WTC11 (cell line): ENCODE results near the gene USP10. TPM values are rescaled to one million over a fixed set of nuclear protein-coding genes. Genes with fewer than 3 reads are reported as not detected.

Source experiments
- ATAC-seq: fragments of 200-7000 bp; cut with Tn5 transposase; 2 replicates; pipeline ENCODE4 v1.10.0; 2021; ENCODE audit warnings: mild to moderate bottlenecking, moderate library complexity
- CTCF ChIA-PET: fragments of 300-600 bp; sonication (Branson Sonifier 250); formaldehyde crosslinking; loops from one replicate; lab custom pipeline; 2021; ENCODE audit warnings: antibody characterized with exemption; lab: Charles Lee
- POLR2A ChIA-PET: fragments of 350-600 bp; sonication (Branson Sonifier 250); formaldehyde crosslinking; loops from one replicate; lab custom pipeline; 2021; ENCODE audit warnings: antibody characterized with exemption; lab: Charles Lee
- DNase-seq: peaks from one replicate; pipeline ENCODE4 v3.0.0; 2021; ENCODE audit warnings: low spot score
- H3K27ac Mint-ChIP-seq: 2 replicates; pipeline ENCODE4 v1.8.0; 2021; ENCODE audit warnings: mixed read lengths
- H3K27me3 Mint-ChIP-seq: 2 replicates; pipeline ENCODE4 v1.8.0; 2021; ENCODE audit warnings: low read depth, mild to moderate bottlenecking, moderate library complexity, mixed read lengths
- H3K36me3 Mint-ChIP-seq: 2 replicates; pipeline ENCODE4 v1.8.0; 2021; ENCODE audit warnings: mixed read lengths
- H3K4me1 Mint-ChIP-seq: 2 replicates; pipeline ENCODE4 v1.8.0; 2022; ENCODE audit warnings: mixed read lengths
- H3K4me3 Mint-ChIP-seq: 2 replicates; pipeline ENCODE4 v1.8.0; 2021; ENCODE audit warnings: mild to moderate bottlenecking, moderate library complexity, mixed read lengths
- H3K9me3 Mint-ChIP-seq: 2 replicates; pipeline ENCODE4 v1.8.0; 2021; ENCODE audit warnings: mixed read lengths
- ELF4 ChIP-seq: sonication (generic); formaldehyde crosslinking; IDR thresholded peaks from 2 replicates; pipeline ENCODE4 v1.8.1; 2022; ENCODE audit warnings: low read depth, mild to moderate bottlenecking, moderate library complexity, missing genetic modification reagents
- NFATC4 ChIP-seq: fragments of 250-450 bp; sonication (Bioruptor Pico); IDR thresholded peaks from 2 replicates; pipeline ENCODE4 v1.9.0; 2021; ENCODE audit warnings: mild to moderate bottlenecking
- NFYB ChIP-seq: sonication (generic); formaldehyde crosslinking; conservative IDR thresholded peaks from 2 replicates; pipeline ENCODE4 v1.8.0; 2022; ENCODE audit warnings: low read depth, missing genetic modification reagents
- RELA ChIP-seq: sonication (generic); formaldehyde crosslinking; IDR thresholded peaks from 2 replicates; pipeline ENCODE4 v1.8.1; 2022; ENCODE audit warnings: missing genetic modification reagents, mild to moderate bottlenecking, borderline replicate concordance
- SMAD4 ChIP-seq: sonication (generic); formaldehyde crosslinking; IDR thresholded peaks from 2 replicates; pipeline ENCODE4 v1.8.0; 2022; ENCODE audit warnings: mild to moderate bottlenecking, missing genetic modification reagents
- ZNF232 ChIP-seq: sonication (generic); formaldehyde crosslinking; IDR thresholded peaks from 2 replicates; pipeline ENCODE4 v1.8.0; 2022; ENCODE audit warnings: mild to moderate bottlenecking, missing genetic modification reagents
- ZNF416 ChIP-seq: fragments of 250-450 bp; sonication (Bioruptor Pico); IDR thresholded peaks from 2 replicates; pipeline ENCODE4 v1.9.0; 2021; ENCODE audit warnings: mild to moderate bottlenecking, inconsistent platforms
- ZNF423 ChIP-seq: fragments of 250-450 bp; sonication (Bioruptor Pico); IDR thresholded peaks from 2 replicates; pipeline ENCODE4 v2.1.2; 2022; ENCODE audit warnings: mild to moderate bottlenecking, moderate library complexity
- total RNA-seq: library from RNA; stranded (reverse); gene quantifications from 3 replicates; pipeline ENCODE4 v1.2.3, GENCODE V29; 2021
- TF ChIP-seq, protein P1 (sequence below): sonication (generic); formaldehyde crosslinking; IDR thresholded peaks from 2 replicates; pipeline ENCODE4 v1.8.0; 2023; ENCODE audit warnings: missing genetic modification reagents, mild to moderate bottlenecking, borderline replicate concordance
- TF ChIP-seq, protein P2 (sequence below): sonication (generic); formaldehyde crosslinking; IDR thresholded peaks from 2 replicates; pipeline ENCODE4 v1.8.0; 2022; ENCODE audit warnings: mild to moderate bottlenecking, missing genetic modification reagents
- TF ChIP-seq, protein P3 (sequence below): sonication (generic); formaldehyde crosslinking; conservative IDR thresholded peaks from 2 replicates; pipeline ENCODE4 v1.8.1; 2023; ENCODE audit warnings: mild to moderate bottlenecking, low read depth, missing genetic modification reagents, moderate library complexity
- TF ChIP-seq, protein P4 (sequence below): sonication (generic); formaldehyde crosslinking; IDR thresholded peaks from 2 replicates; pipeline ENCODE4 v1.8.1; 2023; ENCODE audit warnings: mild to moderate bottlenecking, missing genetic modification reagents, moderate library complexity
- TF ChIP-seq, protein P5 (sequence below): fragments of 200-600 bp; IDR thresholded peaks from 2 replicates; pipeline ENCODE4 v1.8.0; 2022; ENCODE audit warnings: antibody characterized with exemption
- TF ChIP-seq, protein P6 (sequence below): sonication (generic); formaldehyde crosslinking; IDR thresholded peaks from 2 replicates; pipeline ENCODE4 v1.8.1; 2022; ENCODE audit warnings: mild to moderate bottlenecking, missing genetic modification reagents, moderate library complexity, borderline replicate concordance

Gene USP10
- total RNA-seq, 1 experiment from 2014 or later, result 138 TPM

DNA sequence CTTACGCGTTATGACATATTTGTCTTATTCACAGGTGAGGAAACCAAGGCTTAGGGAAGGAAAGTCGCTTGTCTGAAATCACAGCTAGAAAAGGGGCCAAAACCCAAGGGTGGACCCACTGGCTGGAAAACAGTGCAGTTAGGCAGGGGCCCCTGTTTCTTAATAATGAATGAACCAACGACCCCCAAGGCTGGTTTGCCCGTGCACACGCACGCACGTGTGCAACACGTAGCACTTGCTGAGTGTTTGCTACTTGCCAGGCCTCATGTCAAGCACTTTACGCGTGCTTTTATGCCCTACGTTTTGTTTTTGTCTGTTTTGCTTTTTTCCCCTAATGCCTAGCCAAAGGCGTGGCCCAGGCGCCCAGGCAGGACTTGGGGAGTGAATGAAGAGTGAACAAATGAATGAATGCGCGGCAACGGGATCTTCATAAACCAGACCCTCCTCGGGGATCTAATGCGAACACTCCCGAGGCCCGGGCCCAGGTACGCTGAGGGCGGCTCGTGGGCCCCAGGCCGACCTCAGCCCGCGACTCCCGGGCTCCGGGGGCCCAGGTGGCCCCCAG, 571 bp upstream of the USP10 start:
- TF ChIP-seq ZNF232 (CRISPR knock-in tag) (0 out of 2 replicates have a peak, but pooled peaks have one; percentile 34), NFYB (no peak), ELF4 (CRISPR knock-in tag) (no peak)
- TF ChIP-seq, protein P1, sequence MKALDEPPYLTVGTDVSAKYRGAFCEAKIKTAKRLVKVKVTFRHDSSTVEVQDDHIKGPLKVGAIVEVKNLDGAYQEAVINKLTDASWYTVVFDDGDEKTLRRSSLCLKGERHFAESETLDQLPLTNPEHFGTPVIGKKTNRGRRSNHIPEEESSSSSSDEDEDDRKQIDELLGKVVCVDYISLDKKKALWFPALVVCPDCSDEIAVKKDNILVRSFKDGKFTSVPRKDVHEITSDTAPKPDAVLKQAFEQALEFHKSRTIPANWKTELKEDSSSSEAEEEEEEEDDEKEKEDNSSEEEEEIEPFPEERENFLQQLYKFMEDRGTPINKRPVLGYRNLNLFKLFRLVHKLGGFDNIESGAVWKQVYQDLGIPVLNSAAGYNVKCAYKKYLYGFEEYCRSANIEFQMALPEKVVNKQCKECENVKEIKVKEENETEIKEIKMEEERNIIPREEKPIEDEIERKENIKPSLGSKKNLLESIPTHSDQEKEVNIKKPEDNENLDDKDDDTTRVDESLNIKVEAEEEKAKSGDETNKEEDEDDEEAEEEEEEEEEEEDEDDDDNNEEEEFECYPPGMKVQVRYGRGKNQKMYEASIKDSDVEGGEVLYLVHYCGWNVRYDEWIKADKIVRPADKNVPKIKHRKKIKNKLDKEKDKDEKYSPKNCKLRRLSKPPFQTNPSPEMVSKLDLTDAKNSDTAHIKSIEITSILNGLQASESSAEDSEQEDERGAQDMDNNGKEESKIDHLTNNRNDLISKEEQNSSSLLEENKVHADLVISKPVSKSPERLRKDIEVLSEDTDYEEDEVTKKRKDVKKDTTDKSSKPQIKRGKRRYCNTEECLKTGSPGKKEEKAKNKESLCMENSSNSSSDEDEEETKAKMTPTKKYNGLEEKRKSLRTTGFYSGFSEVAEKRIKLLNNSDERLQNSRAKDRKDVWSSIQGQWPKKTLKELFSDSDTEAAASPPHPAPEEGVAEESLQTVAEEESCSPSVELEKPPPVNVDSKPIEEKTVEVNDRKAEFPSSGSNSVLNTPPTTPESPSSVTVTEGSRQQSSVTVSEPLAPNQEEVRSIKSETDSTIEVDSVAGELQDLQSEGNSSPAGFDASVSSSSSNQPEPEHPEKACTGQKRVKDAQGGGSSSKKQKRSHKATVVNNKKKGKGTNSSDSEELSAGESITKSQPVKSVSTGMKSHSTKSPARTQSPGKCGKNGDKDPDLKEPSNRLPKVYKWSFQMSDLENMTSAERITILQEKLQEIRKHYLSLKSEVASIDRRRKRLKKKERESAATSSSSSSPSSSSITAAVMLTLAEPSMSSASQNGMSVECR, result no peak
- TF ChIP-seq, protein P2, sequence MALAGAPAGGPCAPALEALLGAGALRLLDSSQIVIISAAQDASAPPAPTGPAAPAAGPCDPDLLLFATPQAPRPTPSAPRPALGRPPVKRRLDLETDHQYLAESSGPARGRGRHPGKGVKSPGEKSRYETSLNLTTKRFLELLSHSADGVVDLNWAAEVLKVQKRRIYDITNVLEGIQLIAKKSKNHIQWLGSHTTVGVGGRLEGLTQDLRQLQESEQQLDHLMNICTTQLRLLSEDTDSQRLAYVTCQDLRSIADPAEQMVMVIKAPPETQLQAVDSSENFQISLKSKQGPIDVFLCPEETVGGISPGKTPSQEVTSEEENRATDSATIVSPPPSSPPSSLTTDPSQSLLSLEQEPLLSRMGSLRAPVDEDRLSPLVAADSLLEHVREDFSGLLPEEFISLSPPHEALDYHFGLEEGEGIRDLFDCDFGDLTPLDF (CRISPR knock-in tag), result 0 out of 2 replicates have a peak, but pooled peaks have one; percentile 31
- TF ChIP-seq, protein P3, sequence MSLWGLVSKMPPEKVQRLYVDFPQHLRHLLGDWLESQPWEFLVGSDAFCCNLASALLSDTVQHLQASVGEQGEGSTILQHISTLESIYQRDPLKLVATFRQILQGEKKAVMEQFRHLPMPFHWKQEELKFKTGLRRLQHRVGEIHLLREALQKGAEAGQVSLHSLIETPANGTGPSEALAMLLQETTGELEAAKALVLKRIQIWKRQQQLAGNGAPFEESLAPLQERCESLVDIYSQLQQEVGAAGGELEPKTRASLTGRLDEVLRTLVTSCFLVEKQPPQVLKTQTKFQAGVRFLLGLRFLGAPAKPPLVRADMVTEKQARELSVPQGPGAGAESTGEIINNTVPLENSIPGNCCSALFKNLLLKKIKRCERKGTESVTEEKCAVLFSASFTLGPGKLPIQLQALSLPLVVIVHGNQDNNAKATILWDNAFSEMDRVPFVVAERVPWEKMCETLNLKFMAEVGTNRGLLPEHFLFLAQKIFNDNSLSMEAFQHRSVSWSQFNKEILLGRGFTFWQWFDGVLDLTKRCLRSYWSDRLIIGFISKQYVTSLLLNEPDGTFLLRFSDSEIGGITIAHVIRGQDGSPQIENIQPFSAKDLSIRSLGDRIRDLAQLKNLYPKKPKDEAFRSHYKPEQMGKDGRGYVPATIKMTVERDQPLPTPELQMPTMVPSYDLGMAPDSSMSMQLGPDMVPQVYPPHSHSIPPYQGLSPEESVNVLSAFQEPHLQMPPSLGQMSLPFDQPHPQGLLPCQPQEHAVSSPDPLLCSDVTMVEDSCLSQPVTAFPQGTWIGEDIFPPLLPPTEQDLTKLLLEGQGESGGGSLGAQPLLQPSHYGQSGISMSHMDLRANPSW (CRISPR knock-in tag), result no peak
- Mint-ChIP-seq H3K27me3 (no peaks in the 10 kb centered on the region), H3K9me3 (peaks cover 6% of the 10 kb centered on the region), H3K36me3 (no peaks in the 10 kb centered on the region), H3K27ac (peak overlapping the region; percentile 94), H3K4me1 (peaks cover 35% of the 10 kb centered on the region), H3K4me3 (peak overlapping the region; percentile 85)
- ChIA-PET POLR2A (no interaction called here), CTCF (interaction anchor here (0.7 to 1.5 kb wide), 2 partner anchors 27 to 47 kb away, joined by 3 to 4 read pairs; no protein-coding TSS in a partner anchor)
- no peak for ATAC-seq
- DNase-seq, result no peak

DNA sequence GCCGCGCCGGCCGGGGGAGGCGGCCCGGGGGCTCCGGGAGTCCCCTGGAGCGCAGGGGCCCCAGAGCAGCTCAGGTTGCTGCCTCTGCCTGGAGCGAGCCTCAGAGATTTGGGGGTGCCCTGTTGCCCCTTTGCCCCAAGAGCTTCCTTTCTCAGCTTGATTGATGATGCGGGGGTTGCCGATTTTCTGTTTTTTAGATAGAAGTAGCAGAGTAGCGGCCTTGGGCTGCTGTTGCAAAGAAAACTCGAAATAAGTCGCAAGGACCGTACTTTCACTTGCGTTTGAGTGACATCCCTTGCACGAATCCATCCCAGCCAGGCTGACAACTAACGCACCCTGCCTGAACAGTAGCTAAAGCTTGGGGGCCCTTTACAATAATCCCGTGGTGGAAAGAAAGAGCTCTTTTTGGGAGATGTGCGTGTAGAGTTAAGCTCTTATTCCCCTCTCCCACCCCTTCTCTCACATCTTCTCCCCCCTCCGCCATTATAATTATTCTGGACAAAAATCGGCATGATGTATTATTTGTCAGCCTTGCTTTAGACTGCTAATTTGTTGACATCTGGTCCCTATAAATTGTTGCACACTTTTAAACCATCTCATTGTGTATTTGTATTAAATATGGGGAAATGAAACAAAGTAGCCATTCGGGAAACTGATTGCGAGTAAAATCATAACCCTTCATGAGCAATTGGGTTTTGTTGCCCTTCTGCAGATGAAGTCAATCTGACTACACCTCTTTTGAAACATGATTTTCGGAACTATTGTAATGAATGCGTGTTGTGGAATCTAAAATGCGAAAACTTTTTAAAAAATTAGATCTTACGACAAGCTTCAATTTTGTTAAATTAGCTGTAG, 873 bp downstream of the USP10 start:
- H3K27me3 Mint-ChIP-seq, result no peaks in the 10 kb centered on the region
- CTCF ChIA-PET, result interaction anchor here (1.0 to 2.9 kb wide), 3 partner anchors 25 to 39 kb away, joined by 3 to 16 read pairs (median 10); no protein-coding TSS in a partner anchor
- H3K36me3 Mint-ChIP-seq, result no peaks in the 10 kb centered on the region
- H3K4me1 Mint-ChIP-seq, result peaks cover 46% of the 10 kb centered on the region
- POLR2A ChIA-PET, result interaction anchor here (1.3 to 1.4 kb wide), 2 partner anchors 26 to 28 kb away, joined by 3 to 5 read pairs; no protein-coding TSS in a partner anchor
- H3K9me3 Mint-ChIP-seq, result peaks cover 5% of the 10 kb centered on the region
- DNase-seq (no peak), ATAC-seq (no peak)
- peak overlapping the region; percentile 97 for H3K27ac Mint-ChIP-seq
- peak; percentile 3; the same call in 1 of the 2 replicates for TF ChIP-seq RELA (CRISPR knock-in tag)
- TF ChIP-seq, protein P4, sequence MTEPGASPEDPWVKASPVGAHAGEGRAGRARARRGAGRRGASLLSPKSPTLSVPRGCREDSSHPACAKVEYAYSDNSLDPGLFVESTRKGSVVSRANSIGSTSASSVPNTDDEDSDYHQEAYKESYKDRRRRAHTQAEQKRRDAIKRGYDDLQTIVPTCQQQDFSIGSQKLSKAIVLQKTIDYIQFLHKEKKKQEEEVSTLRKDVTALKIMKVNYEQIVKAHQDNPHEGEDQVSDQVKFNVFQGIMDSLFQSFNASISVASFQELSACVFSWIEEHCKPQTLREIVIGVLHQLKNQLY (CRISPR knock-in tag), result no peak
- peak; percentile 91; the same call in 1 of the 2 replicates for TF ChIP-seq ZNF423
- peak overlapping the region; percentile 97 for H3K4me3 Mint-ChIP-seq

DNA sequence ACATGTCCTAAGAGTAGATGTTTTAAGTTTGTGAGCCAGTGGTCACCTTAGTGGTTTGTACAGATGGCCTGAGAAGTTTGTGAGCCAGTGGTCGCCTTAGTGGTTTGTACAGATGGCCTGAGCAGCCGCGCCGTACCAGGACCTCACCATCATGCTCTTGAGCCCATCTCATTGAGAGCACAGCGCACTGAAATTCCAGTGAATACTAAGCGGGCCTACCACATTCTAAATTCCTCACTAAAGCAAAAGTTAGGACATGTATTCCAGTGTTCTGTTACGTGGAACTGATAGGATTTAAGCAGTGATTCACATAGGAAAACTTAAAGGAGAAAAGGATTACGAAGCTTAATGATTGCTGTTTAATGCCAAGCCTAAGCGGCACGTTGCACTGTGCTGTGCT, 3.9 kb downstream of the USP10 start:
- peak overlapping the region; percentile 88 for H3K27ac Mint-ChIP-seq
- H3K9me3 Mint-ChIP-seq, result no peaks in the 10 kb centered on the region
- CTCF ChIA-PET, result interaction anchor here (0.7 to 1.2 kb wide), 6 partner anchors 8 to 325 kb away, joined by 3 to 7 read pairs (median 4); no protein-coding TSS in a partner anchor
- H3K4me1 Mint-ChIP-seq, result peaks cover 62% of the 10 kb centered on the region
- POLR2A ChIA-PET, result no interaction called here
- no peak overlapping the region for H3K4me3 Mint-ChIP-seq
- TF ChIP-seq NFATC4 (CRISPR knock-in tag) (no peak), ZNF416 (CRISPR knock-in tag) (no peak), SMAD4 (CRISPR knock-in tag) (no peak)
- TF ChIP-seq, protein P5, sequence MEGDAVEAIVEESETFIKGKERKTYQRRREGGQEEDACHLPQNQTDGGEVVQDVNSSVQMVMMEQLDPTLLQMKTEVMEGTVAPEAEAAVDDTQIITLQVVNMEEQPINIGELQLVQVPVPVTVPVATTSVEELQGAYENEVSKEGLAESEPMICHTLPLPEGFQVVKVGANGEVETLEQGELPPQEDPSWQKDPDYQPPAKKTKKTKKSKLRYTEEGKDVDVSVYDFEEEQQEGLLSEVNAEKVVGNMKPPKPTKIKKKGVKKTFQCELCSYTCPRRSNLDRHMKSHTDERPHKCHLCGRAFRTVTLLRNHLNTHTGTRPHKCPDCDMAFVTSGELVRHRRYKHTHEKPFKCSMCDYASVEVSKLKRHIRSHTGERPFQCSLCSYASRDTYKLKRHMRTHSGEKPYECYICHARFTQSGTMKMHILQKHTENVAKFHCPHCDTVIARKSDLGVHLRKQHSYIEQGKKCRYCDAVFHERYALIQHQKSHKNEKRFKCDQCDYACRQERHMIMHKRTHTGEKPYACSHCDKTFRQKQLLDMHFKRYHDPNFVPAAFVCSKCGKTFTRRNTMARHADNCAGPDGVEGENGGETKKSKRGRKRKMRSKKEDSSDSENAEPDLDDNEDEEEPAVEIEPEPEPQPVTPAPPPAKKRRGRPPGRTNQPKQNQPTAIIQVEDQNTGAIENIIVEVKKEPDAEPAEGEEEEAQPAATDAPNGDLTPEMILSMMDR, result no peak
- TF ChIP-seq, protein P6, sequence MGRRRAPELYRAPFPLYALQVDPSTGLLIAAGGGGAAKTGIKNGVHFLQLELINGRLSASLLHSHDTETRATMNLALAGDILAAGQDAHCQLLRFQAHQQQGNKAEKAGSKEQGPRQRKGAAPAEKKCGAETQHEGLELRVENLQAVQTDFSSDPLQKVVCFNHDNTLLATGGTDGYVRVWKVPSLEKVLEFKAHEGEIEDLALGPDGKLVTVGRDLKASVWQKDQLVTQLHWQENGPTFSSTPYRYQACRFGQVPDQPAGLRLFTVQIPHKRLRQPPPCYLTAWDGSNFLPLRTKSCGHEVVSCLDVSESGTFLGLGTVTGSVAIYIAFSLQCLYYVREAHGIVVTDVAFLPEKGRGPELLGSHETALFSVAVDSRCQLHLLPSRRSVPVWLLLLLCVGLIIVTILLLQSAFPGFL (CRISPR knock-in tag), result no peak
- ATAC-seq (no peak), DNase-seq (no peak)
- H3K27me3 Mint-ChIP-seq, result no peaks in the 10 kb centered on the region
- H3K36me3 Mint-ChIP-seq, result no peaks in the 10 kb centered on the region
